Prostate gland (tissue), 2 donors: Measurements from ENCODE around the gene LACTBL1. TPM values are rescaled to one million over a fixed set of nuclear protein-coding genes. Genes with fewer than 3 reads are reported as not detected.
"Not testable (repeated sequence)": the region's sequence is repeated elsewhere in the genome, so short reads cannot be mapped to it uniquely, and the experiment has no call there.

ENCODE experiments used
- DNase-seq: peaks from one replicate; pipeline ENCODE4 v3.0.0-alpha.2; 2019; ENCODE audit warnings: low spot score
- H3K27ac ChIP-seq, 2 donors: fragments of 200-600 bp; sonication (generic); 2 replicates each; pipeline ENCODE4 v1.5.1; 2017 to 2019
- H3K27me3 ChIP-seq: fragments of 200-600 bp; sonication (generic); replicated peaks from 2 replicates; pipeline ENCODE4 v1.5.1; 2019; ENCODE audit not compliant: insufficient read depth
- H3K36me3 ChIP-seq, 2 donors: fragments of 200-600 bp; sonication (generic); 1 replicate in 1 of 2; 2 replicates in 1 of 2; pipeline versions ENCODE4 v1.5.1 to v1.8.1; 2017 to 2019
- H3K4me1 ChIP-seq: fragments of 200-600 bp; sonication (generic); replicated peaks from 2 replicates; pipeline ENCODE4 v1.5.1; 2019
- H3K4me3 ChIP-seq, 2 donors: fragments of 200-600 bp; sonication (generic); 2 replicates each; pipeline ENCODE4 v1.5.1; 2017 to 2019
- H3K9me3 ChIP-seq: fragments of 200-600 bp; sonication (generic); 2 replicates; pipeline ENCODE4 v1.5.1; 2017
- POLR2A ChIP-seq: fragments of 450-650 bp; IDR thresholded peaks from one replicate; pipeline ENCODE4 v1.6.1; 2016; ENCODE audit warnings: antibody characterized with exemption, mild to moderate bottlenecking
- POLR2AphosphoS5 ChIP-seq: sonication (generic); formaldehyde crosslinking; IDR thresholded peaks from one replicate; pipeline ENCODE4 v1.6.1; 2017; ENCODE audit warnings: antibody characterized with exemption
- WGBS: methylation state at CpG from one replicate; pipeline ENCODE4 v1.1.5; 2018; 5-methylcytosine and 5-hydroxymethylcytosine counted together
- intact Hi-C: fragments of 100-400 bp; cut with DNase I; formaldehyde crosslinking; loops from one replicate; pipeline ENCODE4 v1.14.2; 2022
- total RNA-seq, 2 donors: library from RNA; depleted of rRNA; stranded (reverse); fragments of >200 nt; gene quantifications; one replicate each; pipeline ENCODE4 v1.1.0, GENCODE V29; 2016
- TF ChIP-seq, protein P1 (sequence below), 4 experiments: fragments of 200-600 bp in 2 of 4; fragments of 450-650 bp in 2 of 4; sonication (generic) in 2 of 4; IDR thresholded peaks; 1 replicate in 3 of 4; 2 replicates in 1 of 4; pipeline ENCODE4 v1.5.1; 2016 to 2019; ENCODE audit warnings: antibody characterized with exemption in 4 of 4, mild to moderate bottlenecking in 2 of 4, moderate library complexity in 2 of 4

The LACTBL1 gene
- total RNA-seq, 2 donors from 2014 or later: not detected

GRCh38 chr1:22983944-22984343 lies 11.3 kb upstream of the LACTBL1 start:
- 69% methylated on average over 4 of the region's 4 CpGs for WGBS
- intact Hi-C loops: no loop called here
- Histone ChIP-seq H3K27ac (no peak overlapping the region), H3K36me3 (no peaks in the 10 kb centered on the region), H3K4me1 (no peaks in the 10 kb centered on the region), H3K9me3 (no peaks in the 10 kb centered on the region), H3K4me3 (no peak overlapping the region), H3K27me3 (no peaks in the 10 kb centered on the region)
- TF ChIP-seq POLR2A (no peak), POLR2AphosphoS5 (no peak)
- TF ChIP-seq, protein P1, sequence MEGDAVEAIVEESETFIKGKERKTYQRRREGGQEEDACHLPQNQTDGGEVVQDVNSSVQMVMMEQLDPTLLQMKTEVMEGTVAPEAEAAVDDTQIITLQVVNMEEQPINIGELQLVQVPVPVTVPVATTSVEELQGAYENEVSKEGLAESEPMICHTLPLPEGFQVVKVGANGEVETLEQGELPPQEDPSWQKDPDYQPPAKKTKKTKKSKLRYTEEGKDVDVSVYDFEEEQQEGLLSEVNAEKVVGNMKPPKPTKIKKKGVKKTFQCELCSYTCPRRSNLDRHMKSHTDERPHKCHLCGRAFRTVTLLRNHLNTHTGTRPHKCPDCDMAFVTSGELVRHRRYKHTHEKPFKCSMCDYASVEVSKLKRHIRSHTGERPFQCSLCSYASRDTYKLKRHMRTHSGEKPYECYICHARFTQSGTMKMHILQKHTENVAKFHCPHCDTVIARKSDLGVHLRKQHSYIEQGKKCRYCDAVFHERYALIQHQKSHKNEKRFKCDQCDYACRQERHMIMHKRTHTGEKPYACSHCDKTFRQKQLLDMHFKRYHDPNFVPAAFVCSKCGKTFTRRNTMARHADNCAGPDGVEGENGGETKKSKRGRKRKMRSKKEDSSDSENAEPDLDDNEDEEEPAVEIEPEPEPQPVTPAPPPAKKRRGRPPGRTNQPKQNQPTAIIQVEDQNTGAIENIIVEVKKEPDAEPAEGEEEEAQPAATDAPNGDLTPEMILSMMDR (IDR thresholded peaks at IDR 0.05): no peak
- no peak for DNase-seq

GRCh38 chr1:22980471-22980790 lies 7.8 kb upstream of the LACTBL1 start:
- DNase-seq, H3K36me3 ChIP-seq, H3K4me1 ChIP-seq, H3K27ac ChIP-seq, H3K27me3 ChIP-seq, intact Hi-C loops, H3K9me3 ChIP-seq, H3K4me3 ChIP-seq: not testable (repeated sequence)
- WGBS: 86% methylated on average over 3 of the region's 3 CpGs

- Histone ChIP-seq H3K27ac (no peak overlapping the region), H3K4me3 (no peak overlapping the region), H3K9me3 (no peaks in the 10 kb centered on the region), H3K36me3 (no peaks in the 10 kb centered on the region), H3K4me1 (no peaks in the 10 kb centered on the region), H3K27me3 (no peaks in the 10 kb centered on the region)
- no peak for TF ChIP-seq POLR2A
- TF ChIP-seq POLR2AphosphoS5: no peak
- TF ChIP-seq, protein P1 (IDR thresholded peaks at IDR 0.05): no peak
- intact Hi-C loops: loop anchor here (10.0 kb wide), 1 partner anchor 207 kb away; no protein-coding TSS in a partner anchor
- 98% methylated on average over 3 of the region's 3 CpGs for WGBS
- DNase-seq: no peak
These were observed 5.6 kb upstream of the LACTBL1 start for GRCh38 chr1:22978299-22978698.

GRCh38 chr1:22976461-22977243 lies 4.0 kb upstream of the LACTBL1 start:
- Histone ChIP-seq H3K4me1 (no peaks in the 10 kb centered on the region), H3K27me3 (no peaks in the 10 kb centered on the region), H3K9me3 (no peaks in the 10 kb centered on the region), H3K36me3 (no peaks in the 10 kb centered on the region), H3K27ac (no peak overlapping the region), H3K4me3 (no peak overlapping the region)
- TF ChIP-seq, protein P1 (IDR thresholded peaks at IDR 0.05): peak; percentile 15 to 90 (median 69)
- TF ChIP-seq POLR2A: no peak
- TF ChIP-seq POLR2AphosphoS5: peak; percentile 20
- whole genome bisulfite sequencing: 37% methylated on average over 9 of the region's 9 CpGs
- intact Hi-C loops: loop anchor here (10.0 kb wide), 1 partner anchor 208 kb away; no protein-coding TSS in a partner anchor
- DNase-seq: peak; percentile 68

GRCh38 chr1:22976127-22976460 lies 3.4 kb upstream of the LACTBL1 start:
- WGBS: 68% methylated on average over 4 of the region's 4 CpGs
- H3K27ac ChIP-seq: no peak overlapping the region
- no peak for DNase-seq
- H3K4me1 ChIP-seq: no peaks in the 10 kb centered on the region
- intact Hi-C loops: loop anchor here (10.0 kb wide), 1 partner anchor 209 kb away; no protein-coding TSS in a partner anchor
- no peaks in the 10 kb centered on the region for H3K27me3 ChIP-seq
- TF ChIP-seq POLR2AphosphoS5 (no peak), POLR2A (no peak)
- TF ChIP-seq, protein P1 (IDR thresholded peaks at IDR 0.05): no peak
- H3K9me3 ChIP-seq: no peaks in the 10 kb centered on the region
- H3K4me3 ChIP-seq: no peak overlapping the region
- H3K36me3 ChIP-seq: no peaks in the 10 kb centered on the region
